ENCODE measurements around the gene TUBB1. TPM values are rescaled to one million over a fixed set of nuclear protein-coding genes. Genes with fewer than 3 reads are reported as not detected.

Gene TUBB1
- total RNA-seq, 1 donor from 2014 or later: not detected

- H3K27ac Mint-ChIP-seq (ENCODE audit: unreplicated experiment): no peak overlapping the region
- H3K36me3 Mint-ChIP-seq (ENCODE audit: low read depth, unreplicated experiment): no peaks in the 10 kb centered on the region
- TF ChIP-seq CTCF (IDR thresholded peaks at IDR 0.05; ENCODE audit: unreplicated experiment): no peak
- no peak overlapping the region for H3K4me3 Mint-ChIP-seq (ENCODE audit: unreplicated experiment)
- no peaks in the 10 kb centered on the region for H3K4me1 Mint-ChIP-seq (ENCODE audit: unreplicated experiment)
- no peak for DNase-seq (ENCODE audit: low spot score)
- H3K9me3 Mint-ChIP-seq (ENCODE audit: unreplicated experiment): peaks cover 4% of the 10 kb centered on the region
- H3K27me3 Mint-ChIP-seq (ENCODE audit: unreplicated experiment): no peaks in the 10 kb centered on the region
These were observed 45.4 kb upstream of the TUBB1 start for GRCh38 chr20:58973866-58974265.

- no peak for DNase-seq (ENCODE audit: low spot score)
- TF ChIP-seq CTCF (IDR thresholded peaks at IDR 0.05; ENCODE audit: unreplicated experiment): no peak
- Mint-ChIP-seq H3K27ac (ENCODE audit: unreplicated experiment) (no peak overlapping the region), H3K36me3 (ENCODE audit: low read depth, unreplicated experiment) (no peaks in the 10 kb centered on the region), H3K27me3 (ENCODE audit: unreplicated experiment) (no peaks in the 10 kb centered on the region), H3K4me3 (ENCODE audit: unreplicated experiment) (no peak overlapping the region), H3K9me3 (ENCODE audit: unreplicated experiment) (peaks cover 4% of the 10 kb centered on the region), H3K4me1 (ENCODE audit: unreplicated experiment) (no peaks in the 10 kb centered on the region)
These were observed 43.9 kb upstream of the TUBB1 start for GRCh38 chr20:58975353-58975752.

- Mint-ChIP-seq H3K27me3 (ENCODE audit: unreplicated experiment) (no peaks in the 10 kb centered on the region), H3K4me3 (ENCODE audit: unreplicated experiment) (no peak overlapping the region), H3K4me1 (ENCODE audit: unreplicated experiment) (no peaks in the 10 kb centered on the region), H3K36me3 (ENCODE audit: low read depth, unreplicated experiment) (no peaks in the 10 kb centered on the region), H3K9me3 (ENCODE audit: unreplicated experiment) (peaks cover 4% of the 10 kb centered on the region), H3K27ac (ENCODE audit: unreplicated experiment) (no peak overlapping the region)
- no peak for DNase-seq (ENCODE audit: low spot score)
- TF ChIP-seq CTCF (IDR thresholded peaks at IDR 0.05; ENCODE audit: unreplicated experiment): no peak
These were observed 43.0 kb upstream of the TUBB1 start for GRCh38 chr20:58976061-58976730.

- Mint-ChIP-seq H3K9me3 (ENCODE audit: unreplicated experiment) (peaks cover 4% of the 10 kb centered on the region), H3K4me1 (ENCODE audit: unreplicated experiment) (peaks cover 10% of the 10 kb centered on the region), H3K36me3 (ENCODE audit: low read depth, unreplicated experiment) (peaks cover 5% of the 10 kb centered on the region), H3K4me3 (ENCODE audit: unreplicated experiment) (no peak overlapping the region), H3K27me3 (ENCODE audit: unreplicated experiment) (peaks cover 9% of the 10 kb centered on the region), H3K27ac (ENCODE audit: unreplicated experiment) (no peak overlapping the region)
- DNase-seq (ENCODE audit: low spot score): no peak
- no peak for TF ChIP-seq CTCF (IDR thresholded peaks at IDR 0.05; ENCODE audit: unreplicated experiment)
These were observed 40.7 kb upstream of the TUBB1 start for GRCh38 chr20:58978351-58979190.

All from endothelial cell (in vitro differentiated cells).